Right cardiac atrium (tissue), 5 donors: ENCODE results near the gene VIL1. TPM values are rescaled to one million over a fixed set of nuclear protein-coding genes. Genes with fewer than 3 reads are reported as not detected.

Experiments
- ATAC-seq, 2 donors: fragments of 200-7000 bp; cut with Tn5 transposase; one replicate each; pipeline versions ENCODE4 v1.8.0 to v1.9.1; 2020; ENCODE audit warnings: moderate library complexity in 2 of 2, mild to moderate bottlenecking in 1 of 2
- DNase-seq, 3 donors: peaks; one replicate each; pipeline ENCODE4 v3.0.0-alpha.2; 2020
- H3K27ac ChIP-seq: one replicate; pipeline ENCODE4 v1.5.1; 2013; ENCODE audit warnings: mild to moderate bottlenecking, low read length, control low read depth, moderate library complexity
- H3K27me3 ChIP-seq: one replicate; pipeline ENCODE4 v1.6.1; 2013; ENCODE audit not compliant: control insufficient read depth, insufficient read depth
- H3K4me1 ChIP-seq: one replicate; pipeline ENCODE4 v1.6.1; 2013; ENCODE audit warnings: low read length; ENCODE audit not compliant: control insufficient read depth, insufficient read depth
- H3K4me3 ChIP-seq: one replicate; pipeline ENCODE4 v1.5.1; 2013; ENCODE audit warnings: low read length, control low read depth
- H3K9me3 ChIP-seq: one replicate; pipeline ENCODE4 v1.6.1; 2013; ENCODE audit warnings: low read length; ENCODE audit not compliant: control insufficient read depth
- WGBS: extraction: QIAGEN DNeasy Blood & Tissue Kit; methylation state at CpG from one replicate; pipeline ENCODE4 v1.1.7; 2013; 5-methylcytosine and 5-hydroxymethylcytosine counted together
- intact Hi-C, 4 donors: fragments of 100-400 bp; cut with DNase I; formaldehyde crosslinking; loops; one replicate each; pipeline versions ENCODE4 v1.11.0 to v1.14.0; 2022 to 2023
- polyA plus RNA-seq: library from polyadenylated mRNA; stranded (reverse); fragments of 200-250 nt; gene quantifications from one replicate; pipeline ENCODE4 v1.2.3, GENCODE V29; 2013
- total RNA-seq, 4 donors: library from RNA; stranded (reverse); fragmentation: NEBNext Ultra II Directional; extraction: Animal tissue kit (Norgen Biotek cat#: 25700); gene quantifications; one replicate each; pipeline ENCODE4 v1.2.1, GENCODE V29; 2021
- donor health status: healthy with polysubstance abuse.
- donor health status: DM: no; HTN: yes; CAD: no.
- donor health status: DM: no; HTN: no; CAD: no.
- donor health status: DM: no; HTN: yes; CAD: no; lungs with severe emphysema.
- donor health status: DM: yes; HTN: yes; CAD: no.

Gene VIL1
- total and polyA plus RNA-seq, 5 donors, result 0.11 TPM; not detected in 4

- no peak overlapping the region for H3K27ac ChIP-seq
- H3K9me3 ChIP-seq, result no peaks in the 10 kb centered on the region
- intact Hi-C loops, result no loop called here
- no peaks in the 10 kb centered on the region for H3K4me1 ChIP-seq
- ATAC-seq, result peak in 1 of 2 donors; percentile 34
- no peak overlapping the region for H3K4me3 ChIP-seq
- WGBS, result 59% methylated on average over 9 of the region's 9 CpGs
- no peaks in the 10 kb centered on the region for H3K27me3 ChIP-seq
- DNase-seq, result no peak
Observed at GRCh38 chr2:218429911-218430692, 11.2 kb downstream of the VIL1 start.

GRCh38 chr2:218430721-218431120 lies 11.8 kb downstream of the VIL1 start:
- intact Hi-C loops, result no loop called here

GRCh38 chr2:218431878-218432277 lies 13.0 kb downstream of the VIL1 start:
- no peaks in the 10 kb centered on the region for H3K27me3 ChIP-seq
- DNase-seq (no peak), ATAC-seq (no peak)
- H3K4me1 ChIP-seq, result no peaks in the 10 kb centered on the region
- no peak overlapping the region for H3K27ac ChIP-seq
- WGBS, result 78% methylated on average over 10 of the region's 10 CpGs
- intact Hi-C loops, result no loop called here
- no peaks in the 10 kb centered on the region for H3K9me3 ChIP-seq
- no peak overlapping the region for H3K4me3 ChIP-seq

More at GRCh38 chr2:218430721-218431120, 11.8 kb downstream of the VIL1 start:
- H3K4me3 ChIP-seq, result no peak overlapping the region
- 91% methylated on average over 11 of the region's 11 CpGs for WGBS
- no peaks in the 10 kb centered on the region for H3K9me3 ChIP-seq
- no peak overlapping the region for H3K27ac ChIP-seq
- ATAC-seq (no peak), DNase-seq (no peak)
- H3K4me1 ChIP-seq, result no peaks in the 10 kb centered on the region
- no peaks in the 10 kb centered on the region for H3K27me3 ChIP-seq

- DNase-seq (no peak), ATAC-seq (no peak)
- Histone ChIP-seq H3K27ac (no peak overlapping the region), H3K4me3 (no peak overlapping the region), H3K9me3 (no peaks in the 10 kb centered on the region), H3K4me1 (no peaks in the 10 kb centered on the region), H3K27me3 (no peaks in the 10 kb centered on the region)
- intact Hi-C loops, result no loop called here
- 90% methylated on average over 8 of the region's 8 CpGs for WGBS
Observed at GRCh38 chr2:218432676-218433365, 13.9 kb downstream of the VIL1 start.

- no peaks in the 10 kb centered on the region for H3K4me1 ChIP-seq
Observed at GRCh38 chr2:218434456-218434855, 15.5 kb downstream of the VIL1 start.

GRCh38 chr2:218435003-218435982 lies 16.4 kb downstream of the VIL1 start:
- H3K4me3 ChIP-seq, result no peak overlapping the region
- ATAC-seq (no peak), DNase-seq (no peak)
- no peak overlapping the region for H3K27ac ChIP-seq
- WGBS, result 92% methylated on average over 11 of the region's 11 CpGs
- H3K4me1 ChIP-seq, result no peaks in the 10 kb centered on the region
- intact Hi-C loops, result no loop called here
- H3K27me3 ChIP-seq, result no peaks in the 10 kb centered on the region
- no peaks in the 10 kb centered on the region for H3K9me3 ChIP-seq

More at GRCh38 chr2:218434456-218434855, 15.5 kb downstream of the VIL1 start:
- WGBS, result 93% methylated on average over 9 of the region's 9 CpGs
- Histone ChIP-seq H3K9me3 (no peaks in the 10 kb centered on the region), H3K4me3 (no peak overlapping the region), H3K27me3 (no peaks in the 10 kb centered on the region), H3K27ac (no peak overlapping the region)
- no peak for DNase-seq
- intact Hi-C loops, result no loop called here
- ATAC-seq, result no peak

GRCh38 chr2:218436992-218437391 lies 18.1 kb downstream of the VIL1 start:
- no peaks in the 10 kb centered on the region for H3K27me3 ChIP-seq
- H3K4me1 ChIP-seq, result no peaks in the 10 kb centered on the region
- WGBS, result 96% methylated on average over 5 of the region's 5 CpGs
- intact Hi-C loops, result no loop called here
- DNase-seq, result no peak
- H3K27ac ChIP-seq, result no peak overlapping the region
- no peaks in the 10 kb centered on the region for H3K9me3 ChIP-seq
- no peak for ATAC-seq
- H3K4me3 ChIP-seq, result no peak overlapping the region

- DNase-seq (no peak), ATAC-seq (peak in 1 of 2 donors; percentile 14)
- Histone ChIP-seq H3K27me3 (no peaks in the 10 kb centered on the region), H3K4me1 (no peaks in the 10 kb centered on the region), H3K9me3 (no peaks in the 10 kb centered on the region), H3K27ac (no peak overlapping the region), H3K4me3 (no peak overlapping the region)
- intact Hi-C loops, result no loop called here
- WGBS, result 91% methylated on average over 1 of the region's 1 CpG
Observed at GRCh38 chr2:218437969-218438368, 19.0 kb downstream of the VIL1 start.

- intact Hi-C loops, result no loop called here
- ATAC-seq (peak; percentile 56 to 63), DNase-seq (peak in 2 of 3 donors; percentile 74 to 80)
- no peaks in the 10 kb centered on the region for H3K9me3 ChIP-seq
- 45% methylated on average over 4 of the region's 4 CpGs for WGBS
- no peak overlapping the region for H3K4me3 ChIP-seq
- H3K4me1 ChIP-seq, result no peaks in the 10 kb centered on the region
- no peak overlapping the region for H3K27ac ChIP-seq
- no peaks in the 10 kb centered on the region for H3K27me3 ChIP-seq
Observed at GRCh38 chr2:218438596-218438995, 19.7 kb downstream of the VIL1 start.

GRCh38 chr2:218444692-218445357 lies 25.9 kb downstream of the VIL1 start:
- intact Hi-C loops, result no loop called here
- WGBS, result 97% methylated on average over 7 of the region's 7 CpGs
- no peaks in the 10 kb centered on the region for H3K9me3 ChIP-seq
- peak in 1 of 2 donors; percentile 71 for ATAC-seq
- H3K4me1 ChIP-seq, result no peaks in the 10 kb centered on the region
- no peak overlapping the region for H3K4me3 ChIP-seq
- H3K27me3 ChIP-seq, result no peaks in the 10 kb centered on the region
- DNase-seq, result no peak
- H3K27ac ChIP-seq, result no peak overlapping the region
